Keratinocyte (primary cell): ENCODE data around the gene PTDSS2. TPM values are rescaled to one million over a fixed set of nuclear protein-coding genes. Genes with fewer than 3 reads are reported as not detected.

Experiments used
- DNase-seq: peaks from one replicate; pipeline ENCODE4 v3.0.0-alpha.2; 2011; ENCODE audit warnings: low read depth, missing footprints, low spot score
- FAIRE-seq: peaks from 2 replicates; lab custom pipeline; 2011; peaks lifted over from hg19 to GRCh38; lab: Jason Lieb, UNC
- H2AFZ ChIP-seq: 2 replicates; pipeline ENCODE4 v1.6.0; 2012; ENCODE audit warnings: low read length, control low read depth, inconsistent platforms; ENCODE audit not compliant: control insufficient read depth
- H3K27ac ChIP-seq: 2 replicates; pipeline ENCODE4 v1.5.1; 2011; ENCODE audit warnings: low read length; ENCODE audit not compliant: control insufficient read depth, insufficient read depth
- H3K27me3 ChIP-seq: 3 replicates; pipeline ENCODE4 v1.6.0; 2011; ENCODE audit warnings: low read length; ENCODE audit not compliant: control insufficient read depth, insufficient read depth; ENCODE audit errors: extremely low read depth
- H3K36me3 ChIP-seq, 2 experiments: 2 replicates in 1 of 2; 3 replicates in 1 of 2; pipeline ENCODE4 v1.5.1; 2011; ENCODE audit warnings: low read length in 2 of 2, mild to moderate bottlenecking in 1 of 2; ENCODE audit not compliant: control insufficient read depth in 2 of 2, insufficient read depth in 2 of 2; ENCODE audit errors: extremely low read depth in 1 of 2
- H3K4me1 ChIP-seq: 3 replicates; pipeline ENCODE4 v1.5.1; 2011; ENCODE audit warnings: low read length; ENCODE audit not compliant: control insufficient read depth, insufficient read depth; ENCODE audit errors: extremely low read depth
- H3K4me2 ChIP-seq: 3 replicates; pipeline ENCODE4 v1.6.0; 2011; ENCODE audit warnings: low read depth, low read length; ENCODE audit not compliant: control insufficient read depth, insufficient read depth; ENCODE audit errors: extremely low read depth
- H3K4me3 ChIP-seq, 3 experiments: fragments of 200-600 bp in 1 of 3; sonication (generic) in 1 of 3; 2 replicates in 2 of 3; 3 replicates in 1 of 3; pipeline ENCODE4 v1.5.1; 2011 to 2016; ENCODE audit warnings: low read length in 3 of 3, mild to moderate bottlenecking in 3 of 3, control low read depth in 2 of 3, inconsistent platforms in 1 of 3, low read depth in 1 of 3, mixed read lengths in 1 of 3, mixed run types in 1 of 3, moderate library complexity in 1 of 3; ENCODE audit not compliant: control insufficient read depth in 2 of 3, insufficient read depth in 2 of 3; ENCODE audit errors: extremely low read depth in 1 of 3
- H3K79me2 ChIP-seq: 2 replicates; pipeline ENCODE4 v1.6.0; 2012; ENCODE audit warnings: low read length; ENCODE audit not compliant: control insufficient read depth, insufficient read depth
- H3K9ac ChIP-seq: 3 replicates; pipeline ENCODE4 v1.6.0; 2011; ENCODE audit warnings: low read length; ENCODE audit not compliant: control insufficient read depth, insufficient read depth; ENCODE audit errors: extremely low read depth
- H3K9me1 ChIP-seq: 3 replicates; pipeline ENCODE4 v1.6.0; 2011; ENCODE audit warnings: low read length; ENCODE audit not compliant: control insufficient read depth, insufficient read depth; ENCODE audit errors: extremely low read depth
- H3K9me3 ChIP-seq: 2 replicates; pipeline ENCODE4 v1.5.1; 2012; ENCODE audit warnings: low read depth, low read length; ENCODE audit not compliant: control insufficient read depth
- H4K20me1 ChIP-seq: 3 replicates; pipeline ENCODE4 v1.6.0; 2011; ENCODE audit warnings: low read length; ENCODE audit not compliant: control insufficient read depth, insufficient read depth; ENCODE audit errors: extremely low read depth
- EZH2 ChIP-seq: IDR thresholded peaks from one replicate; pipeline ENCODE4 v1.6.1; 2012; ENCODE audit warnings: inconsistent platforms, mild to moderate bottlenecking, low read length, moderate library complexity
- dilution Hi-C: fragments of 300-500 bp; cut with MboI; formaldehyde crosslinking; loops from one replicate; pipeline ENCODE4 v1.7.0; 2020; ENCODE audit warnings: low sequenced_read_pairs; ENCODE audit not compliant: extremely low pct_ligation_motif_present
- polyA plus RNA-seq, 5 experiments: library from polyadenylated mRNA; depleted of rRNA in 3 of 5; stranded (reverse) in 3 of 5; stranded (forward) in 1 of 5; unstranded in 1 of 5; fragments of >200 nt; gene quantifications; 1 replicate in 1 of 5; 2 replicates in 3 of 5; 3 replicates in 1 of 5; pipeline versions ENCODE4 v1.2.1 to v1.2.3, GENCODE V29; 2011 to 2012; ENCODE audit warnings: missing spikeins in 2 of 5, low read depth in 1 of 5, low replicate concordance in 1 of 5
- TF ChIP-seq, protein P1 (sequence below), 3 experiments: IDR thresholded peaks in 1 of 3; conservative IDR thresholded peaks in 1 of 3; optimal IDR thresholded peaks in 1 of 3; 2 replicates in 2 of 3; 3 replicates in 1 of 3; pipeline versions ENCODE3 to v1.5.1; 2011; ENCODE audit warnings: low read length in 3 of 3, mild to moderate bottlenecking in 3 of 3, moderate library complexity in 2 of 3, control low read depth in 1 of 3, inconsistent platforms in 1 of 3; ENCODE audit not compliant: insufficient read depth in 2 of 3; ENCODE audit errors: extremely low read depth in 1 of 3

Gene PTDSS2
- polyA plus RNA-seq, 1 donor (not counting 4 experiments of a cell fraction or from before 2014, with no cell fraction given), result 21.6 TPM

DNA sequence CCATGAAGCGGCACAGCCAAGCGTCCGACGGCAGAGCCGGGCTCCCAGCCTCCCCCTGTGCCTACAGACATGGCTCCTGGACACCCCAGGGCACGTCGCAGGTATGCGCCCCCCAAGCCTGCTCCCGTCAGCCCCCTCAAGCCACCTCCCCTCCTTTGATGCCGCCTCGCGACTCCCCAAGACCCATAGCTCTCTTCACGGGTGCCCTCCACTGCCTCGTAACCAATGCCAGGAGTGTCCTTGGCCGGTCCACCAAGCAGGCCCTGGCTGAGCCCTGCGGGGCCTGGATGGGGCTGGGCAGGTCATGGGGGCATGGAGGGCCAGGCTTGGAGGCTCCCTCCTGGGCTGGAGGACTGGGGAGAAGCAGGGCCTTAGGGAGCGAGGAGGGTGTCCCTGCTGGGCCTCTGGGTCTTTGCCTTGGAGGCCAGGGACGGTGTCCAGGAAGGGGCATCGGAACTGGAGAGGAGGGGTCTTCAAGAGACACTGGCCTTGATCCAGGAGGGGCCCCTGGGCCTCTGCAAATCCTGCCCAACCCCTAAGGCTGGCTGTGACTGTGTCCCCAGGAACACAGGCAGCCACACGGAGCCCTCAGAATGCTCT, 17.5 kb upstream of the PTDSS2 start:
- no peak overlapping the region for H3K27ac ChIP-seq
- H3K4me3 ChIP-seq, result no peak overlapping the region
- no peaks in the 10 kb centered on the region for H3K4me1 ChIP-seq
- no peak for FAIRE-seq
- no peak overlapping the region for H2AFZ ChIP-seq
- no peak for DNase-seq
- peaks cover 0 to 11% of the 10 kb centered on the region in 2 experiments for H3K36me3 ChIP-seq
- no peaks in the 10 kb centered on the region for H3K9me3 ChIP-seq
- no peaks in the 10 kb centered on the region for H3K79me2 ChIP-seq
- no peak overlapping the region for H3K9ac ChIP-seq
- H3K9me1 ChIP-seq, result no peaks in the 10 kb centered on the region
- H3K4me2 ChIP-seq, result no peak overlapping the region
- no peaks in the 10 kb centered on the region for H4K20me1 ChIP-seq
- no peaks in the 10 kb centered on the region for H3K27me3 ChIP-seq
- TF ChIP-seq, protein P1, sequence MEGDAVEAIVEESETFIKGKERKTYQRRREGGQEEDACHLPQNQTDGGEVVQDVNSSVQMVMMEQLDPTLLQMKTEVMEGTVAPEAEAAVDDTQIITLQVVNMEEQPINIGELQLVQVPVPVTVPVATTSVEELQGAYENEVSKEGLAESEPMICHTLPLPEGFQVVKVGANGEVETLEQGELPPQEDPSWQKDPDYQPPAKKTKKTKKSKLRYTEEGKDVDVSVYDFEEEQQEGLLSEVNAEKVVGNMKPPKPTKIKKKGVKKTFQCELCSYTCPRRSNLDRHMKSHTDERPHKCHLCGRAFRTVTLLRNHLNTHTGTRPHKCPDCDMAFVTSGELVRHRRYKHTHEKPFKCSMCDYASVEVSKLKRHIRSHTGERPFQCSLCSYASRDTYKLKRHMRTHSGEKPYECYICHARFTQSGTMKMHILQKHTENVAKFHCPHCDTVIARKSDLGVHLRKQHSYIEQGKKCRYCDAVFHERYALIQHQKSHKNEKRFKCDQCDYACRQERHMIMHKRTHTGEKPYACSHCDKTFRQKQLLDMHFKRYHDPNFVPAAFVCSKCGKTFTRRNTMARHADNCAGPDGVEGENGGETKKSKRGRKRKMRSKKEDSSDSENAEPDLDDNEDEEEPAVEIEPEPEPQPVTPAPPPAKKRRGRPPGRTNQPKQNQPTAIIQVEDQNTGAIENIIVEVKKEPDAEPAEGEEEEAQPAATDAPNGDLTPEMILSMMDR (optimal IDR thresholded peaks at IDR 0.05 in 1 of 3, IDR thresholded peaks at IDR 0.05 in 1 of 3, conservative IDR thresholded peaks at IDR 0.05 in 1 of 3; ENCODE audit: extremely low read depth in 1 of 3, insufficient read depth in 2 of 3, low read length in 3 of 3), result no peak
- TF ChIP-seq EZH2, result no peak
- dilution Hi-C loops, result no loop called here

DNA sequence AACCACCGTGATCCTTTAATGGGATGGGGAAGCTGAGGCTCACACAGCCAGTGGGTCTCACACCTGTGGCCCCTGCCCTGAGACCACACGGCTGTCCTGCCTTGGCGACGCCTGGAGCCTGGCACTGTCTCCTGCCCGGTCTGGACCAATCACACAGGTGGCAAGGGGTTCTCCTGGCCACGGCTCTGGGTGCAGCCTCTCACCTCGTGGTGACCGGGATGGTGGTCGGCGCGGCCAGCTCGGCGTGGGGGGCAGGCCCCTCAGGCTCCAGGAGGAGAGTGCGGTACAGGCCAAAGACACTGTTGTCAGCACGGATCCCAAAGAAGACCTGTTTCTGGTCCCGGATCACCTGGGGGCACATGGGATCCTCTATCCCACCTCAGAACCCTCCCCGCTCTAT, 17.0 kb upstream of the PTDSS2 start:
- H3K9ac ChIP-seq, result no peak overlapping the region
- H3K4me3 ChIP-seq, result no peak overlapping the region
- H2AFZ ChIP-seq, result no peak overlapping the region
- no peak for TF ChIP-seq EZH2
- TF ChIP-seq, protein P1 (optimal IDR thresholded peaks at IDR 0.05 in 1 of 3, IDR thresholded peaks at IDR 0.05 in 1 of 3, conservative IDR thresholded peaks at IDR 0.05 in 1 of 3; ENCODE audit: extremely low read depth in 1 of 3, insufficient read depth in 2 of 3, low read length in 3 of 3), result no peak
- dilution Hi-C loops, result no loop called here
- H3K27ac ChIP-seq, result no peak overlapping the region
- no peaks in the 10 kb centered on the region for H3K27me3 ChIP-seq
- H3K4me2 ChIP-seq, result no peak overlapping the region
- H3K36me3 ChIP-seq, result peaks cover 0 to 9% of the 10 kb centered on the region in 2 experiments
- no peak for FAIRE-seq
- H4K20me1 ChIP-seq, result no peaks in the 10 kb centered on the region
- no peaks in the 10 kb centered on the region for H3K4me1 ChIP-seq
- H3K9me3 ChIP-seq, result no peaks in the 10 kb centered on the region
- no peaks in the 10 kb centered on the region for H3K79me2 ChIP-seq
- DNase-seq, result no peak
- H3K9me1 ChIP-seq, result no peaks in the 10 kb centered on the region
